ENCODE data around the gene DNASE1L1.

- TF ChIP-seq CTCF (IDR thresholded peaks at IDR 0.05; ENCODE audit: low read length) (no peak), EZH2 (IDR thresholded peaks at IDR 0.05; ENCODE audit: borderline replicate concordance, low read length) (no peak)
These were observed 56.6 kb downstream of the DNASE1L1 start for GRCh38 chrX:154352466-154352865.

Data from OCI-LY1 (cell line).